ENCODE measurements around the gene ETS2.
"Not testable (repeated sequence)": the region's sequence is repeated elsewhere in the genome, so short reads cannot be mapped to it uniquely, and the experiment has no call there.

Gene ETS2

GRCh38 chr21:38818325-38818723 is 12.6 kb downstream of the ETS2 start:
- no peak for DNase-seq (ENCODE audit: low spot score)

- no peak for DNase-seq (ENCODE audit: low spot score)
Observed at GRCh38 chr21:38819051-38819718, 13.5 kb downstream of the ETS2 start.

GRCh38 chr21:38819719-38820159 is 14.0 kb downstream of the ETS2 start:
- no peak for DNase-seq (ENCODE audit: low spot score)

- no peak for DNase-seq (ENCODE audit: low spot score)
Observed at GRCh38 chr21:38820471-38821239, 14.9 kb downstream of the ETS2 start.

GRCh38 chr21:38821248-38821647 is 15.5 kb downstream of the ETS2 start:
- no peak for DNase-seq (ENCODE audit: low spot score)

- DNase-seq (ENCODE audit: low spot score), result no peak
Observed at GRCh38 chr21:38821959-38822682, 16.4 kb downstream of the ETS2 start.

GRCh38 chr21:38822778-38823238 is 17.1 kb downstream of the ETS2 start:
- DNase-seq (ENCODE audit: low spot score), result no peak

GRCh38 chr21:38823737-38824123 is 18.0 kb downstream of the ETS2 start:
- DNase-seq (ENCODE audit: low spot score), result no peak

GRCh38 chr21:38824124-38824822 is 18.5 kb downstream of the ETS2 start:
- no peak for DNase-seq (ENCODE audit: low spot score)

- no peak for DNase-seq (ENCODE audit: low spot score)
Observed at GRCh38 chr21:38825269-38825668, 19.5 kb downstream of the ETS2 start.

- DNase-seq (ENCODE audit: low spot score), result no peak
Observed at GRCh38 chr21:38825921-38826320, 20.2 kb downstream of the ETS2 start.

GRCh38 chr21:38828111-38828510 is 22.4 kb downstream of the ETS2 start:
- not testable (repeated sequence) for DNase-seq (ENCODE audit: low spot score)

GRCh38 chr21:38830671-38831525 is 25.2 kb downstream of the ETS2 start:
- no peak for DNase-seq (ENCODE audit: low spot score)

- no peak for DNase-seq (ENCODE audit: low spot score)
Observed at GRCh38 chr21:38831526-38832467, 26.1 kb downstream of the ETS2 start.

GRCh38 chr21:38832664-38833063 is 26.9 kb downstream of the ETS2 start:
- no peak for DNase-seq (ENCODE audit: low spot score)

GRCh38 chr21:38833117-38833516 is 27.4 kb downstream of the ETS2 start:
- no peak for DNase-seq (ENCODE audit: low spot score)

- no peak for DNase-seq (ENCODE audit: low spot score)
Observed at GRCh38 chr21:38834725-38835124, 29.0 kb downstream of the ETS2 start.

- no peak for DNase-seq (ENCODE audit: low spot score)
Observed at GRCh38 chr21:38837806-38838461, 32.2 kb downstream of the ETS2 start.

- no peak for DNase-seq (ENCODE audit: low spot score)
Observed at GRCh38 chr21:38838598-38839327, 33.0 kb downstream of the ETS2 start.

Data from kidney capillary endothelial cell (primary cell).